Activated CD4-positive, CD25-positive, alpha-beta regulatory T cell treated with anti-CD3 and anti-CD28 coated beads, Interleukin-2, amount 50 U/mL, for 72 hours (primary cell): Measurements from ENCODE around the gene TAOK1.
A peak's percentile ranks its signal among the peaks of the same experiment; 100 is the strongest.
"Not testable (repeated sequence)": the region's sequence is repeated elsewhere in the genome, so short reads cannot be mapped to it uniquely, and the experiment has no call there.

ENCODE experiments used
- DNase-seq: peaks from one replicate; pipeline ENCODE4 v3.0.0; 2021

Gene TAOK1

DNA sequence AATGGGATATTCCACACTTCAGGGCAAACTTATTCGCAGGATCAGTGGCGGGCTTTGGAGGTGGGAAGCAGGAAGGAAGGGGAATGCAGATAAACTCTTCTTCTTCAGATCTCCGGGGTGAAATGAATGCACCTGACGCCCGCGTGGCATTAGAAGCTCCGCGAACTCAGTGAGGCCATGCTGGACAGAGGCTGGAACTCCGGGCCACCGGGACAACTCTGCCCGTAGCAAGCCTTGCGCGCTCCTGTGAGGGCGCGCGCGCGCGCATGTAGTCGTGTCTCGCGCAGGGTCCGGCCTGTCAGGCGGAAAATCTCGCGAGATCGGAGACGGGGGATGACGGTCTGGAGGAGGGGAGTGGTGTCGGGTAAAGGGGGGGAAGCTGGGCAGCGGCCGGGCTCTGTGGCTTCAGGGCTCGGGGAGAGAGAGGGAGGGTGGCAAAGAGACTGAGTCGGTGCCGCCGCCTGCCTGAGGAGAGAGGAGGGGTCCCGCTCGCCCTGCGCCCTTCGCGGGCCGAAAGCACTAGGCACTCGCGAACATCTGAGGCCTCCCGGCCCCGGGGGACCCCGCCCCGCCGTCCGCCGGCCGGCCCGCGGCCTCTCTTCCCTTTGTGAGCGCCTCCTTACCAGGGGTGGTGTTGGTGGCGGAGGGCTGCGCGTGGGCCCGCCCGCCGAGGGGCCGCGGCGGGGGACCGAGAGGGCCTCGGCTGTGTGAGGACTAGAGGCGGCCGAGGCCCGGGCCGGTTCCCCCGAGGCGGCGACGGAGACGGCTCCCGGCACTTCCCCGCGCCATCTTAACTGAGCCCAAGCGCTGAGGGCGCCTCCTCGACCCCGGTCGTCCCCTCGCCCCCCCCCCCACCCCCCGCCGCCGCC, at the start of gene TAOK1:
TAOK1 (plus strand) TSS at position 382 of the 869 bp plus-strand sequence. CDS start 61,186 bp downstream, outside the sequence.
- DNase-seq = peak; percentile 99

GRCh38 chr17:29341726-29342125, 48.4 kb upstream of the TAOK1 start:
- no peak for DNase-seq

GRCh38 chr17:29342158-29342765, 47.9 kb upstream of the TAOK1 start:
- DNase-seq = no peak

- DNase-seq = no peak
Observed at GRCh38 chr17:29344201-29344856, 45.8 kb upstream of the TAOK1 start.

- no peak for DNase-seq
Observed at GRCh38 chr17:29345066-29345465, 45.1 kb upstream of the TAOK1 start.

DNA sequence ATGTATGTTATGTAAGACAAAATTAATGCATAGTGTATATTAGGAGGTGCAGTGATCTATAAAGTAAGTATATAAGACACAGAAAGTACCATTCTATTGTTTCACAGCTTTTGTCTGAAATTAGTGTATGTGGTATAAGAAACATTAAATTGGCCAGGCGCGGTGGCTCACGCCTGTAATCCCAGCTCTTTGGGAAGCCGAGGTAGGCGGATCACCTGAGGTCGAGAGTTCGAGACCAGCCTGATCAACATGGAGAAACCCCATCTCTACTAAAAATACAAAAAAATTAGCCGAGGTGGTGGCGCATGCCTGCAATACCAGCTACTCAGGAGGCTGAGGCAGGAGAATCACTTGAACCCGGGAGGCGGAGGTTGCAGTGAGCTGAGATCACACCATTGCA, 44.7 kb upstream of the TAOK1 start:
- DNase-seq = not testable (repeated sequence)

- no peak for DNase-seq
Observed at GRCh38 chr17:29346462-29346861, 43.7 kb upstream of the TAOK1 start.

DNA sequence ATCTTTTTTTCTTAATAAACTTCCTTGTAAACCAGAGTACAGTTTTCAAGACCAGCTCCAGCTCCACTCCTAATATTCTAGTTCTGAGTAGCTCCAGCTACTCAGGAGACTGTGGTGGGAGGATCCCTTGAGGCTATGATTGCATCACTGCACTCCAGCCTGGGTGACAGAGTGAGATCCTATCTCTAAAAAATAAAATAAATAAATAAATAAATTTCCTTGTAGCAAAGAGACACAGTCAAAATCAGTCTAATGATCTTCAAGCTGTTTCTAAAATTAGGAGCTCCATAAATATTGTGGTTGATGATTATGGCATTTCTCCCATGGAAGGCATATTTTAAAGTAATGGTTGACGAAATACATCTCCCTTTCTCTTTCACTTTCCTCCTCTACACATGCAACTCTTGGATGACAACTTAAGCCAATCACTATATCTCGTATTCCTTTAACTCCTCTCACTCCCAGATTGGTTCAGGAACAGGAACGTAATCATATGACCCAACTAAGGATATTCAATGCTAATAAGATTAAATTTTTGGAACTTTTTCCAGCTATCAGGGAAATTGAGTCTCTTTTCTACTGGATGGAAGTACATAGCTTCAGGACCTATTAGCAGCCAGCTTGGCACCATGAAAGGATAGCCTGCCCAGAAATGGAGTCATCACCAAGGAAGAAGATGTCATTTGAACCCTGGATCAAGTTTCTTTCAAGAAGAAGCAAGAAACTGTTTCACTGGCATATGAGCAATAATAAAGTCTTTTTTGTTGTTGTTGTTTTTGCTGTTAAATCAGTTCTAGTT, 42.1 kb upstream of the TAOK1 start:
- no peak for DNase-seq

DNA sequence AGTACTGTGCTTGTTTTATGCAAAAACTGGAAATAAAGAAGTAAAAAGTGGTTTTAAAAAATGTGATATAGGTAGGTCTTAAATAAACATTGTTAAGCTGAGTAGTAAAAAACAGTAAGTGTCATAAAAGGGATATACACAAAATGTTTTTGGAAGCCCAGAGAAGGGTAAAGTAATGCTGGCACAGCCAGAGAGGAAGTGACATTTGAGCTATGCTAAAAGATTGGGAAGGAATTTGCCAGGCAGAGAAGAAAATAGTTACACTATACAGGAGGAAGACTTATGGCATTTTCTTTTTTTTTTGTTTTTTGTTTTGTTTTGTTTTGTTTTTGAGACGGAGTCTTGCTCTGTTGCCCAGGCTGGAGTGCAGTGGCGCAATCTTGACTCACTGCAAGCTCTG, 40.8 kb upstream of the TAOK1 start:
- no peak for DNase-seq

GRCh38 chr17:29352146-29352545, 38.0 kb upstream of the TAOK1 start:
- no peak for DNase-seq

- no peak for DNase-seq
Observed at GRCh38 chr17:29357232-29357631, 32.9 kb upstream of the TAOK1 start.

- DNase-seq = no peak
Observed at GRCh38 chr17:29357821-29358232, 32.3 kb upstream of the TAOK1 start.

DNA sequence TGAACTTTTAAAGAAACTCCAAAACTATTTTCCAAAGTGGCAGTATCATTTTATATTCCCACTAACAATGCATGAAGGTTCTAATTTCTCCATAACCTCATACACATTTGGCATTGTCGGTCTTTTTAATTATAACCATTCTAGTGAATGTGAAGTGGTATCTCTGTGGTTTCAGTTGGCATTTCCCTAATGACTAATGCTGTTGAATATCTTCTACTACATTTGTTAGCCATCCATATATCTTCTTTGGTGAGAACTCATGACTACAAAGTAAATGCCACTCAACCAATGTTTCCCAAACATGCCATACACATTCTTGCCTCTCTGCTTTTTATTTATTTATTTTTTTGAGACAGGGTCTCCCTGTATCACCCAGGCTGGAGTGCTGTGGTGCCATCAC, 31.7 kb upstream of the TAOK1 start:
- DNase-seq = no peak

GRCh38 chr17:29359777-29360176, 30.4 kb upstream of the TAOK1 start:
- DNase-seq = no peak

DNA sequence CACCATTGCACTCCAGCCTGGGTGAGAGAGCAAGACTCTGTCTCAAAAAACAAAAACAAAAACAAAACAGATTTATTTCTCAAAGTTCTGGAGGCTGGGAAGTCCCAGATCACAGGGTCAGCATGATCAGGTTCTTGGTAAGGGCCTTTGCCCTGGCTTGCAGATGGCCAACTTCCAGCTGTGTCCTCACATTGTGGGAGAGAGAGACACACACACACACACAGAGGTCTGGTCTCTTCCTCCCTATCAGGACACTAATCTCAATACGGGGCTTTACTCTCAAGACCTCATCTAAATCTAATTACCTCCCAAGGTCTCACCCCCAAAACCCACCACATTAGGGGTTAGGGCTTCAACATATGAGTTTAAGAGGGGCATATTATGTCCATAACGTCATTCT, 26.4 kb upstream of the TAOK1 start:
- DNase-seq = no peak

DNA sequence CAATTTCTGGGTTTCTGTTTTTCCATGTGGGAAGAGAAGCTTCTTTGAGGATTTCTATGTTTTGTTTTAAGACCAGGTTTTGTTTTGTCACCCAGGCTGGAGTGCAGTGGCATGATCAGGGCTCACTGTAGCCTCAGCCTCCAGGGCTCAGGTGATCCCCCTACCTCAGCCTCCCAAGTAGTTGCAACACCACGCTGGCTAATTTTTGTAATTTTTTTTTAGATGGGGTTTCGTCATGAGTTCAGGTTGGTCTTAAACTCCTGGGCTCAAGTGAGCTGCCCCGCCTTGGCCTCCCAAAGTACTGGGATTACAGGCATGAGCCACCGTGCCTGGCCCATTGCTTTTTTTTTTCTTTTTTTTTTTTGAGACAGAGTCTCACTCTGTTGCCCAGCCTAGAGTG, 25.5 kb upstream of the TAOK1 start:
- DNase-seq = no peak

DNA sequence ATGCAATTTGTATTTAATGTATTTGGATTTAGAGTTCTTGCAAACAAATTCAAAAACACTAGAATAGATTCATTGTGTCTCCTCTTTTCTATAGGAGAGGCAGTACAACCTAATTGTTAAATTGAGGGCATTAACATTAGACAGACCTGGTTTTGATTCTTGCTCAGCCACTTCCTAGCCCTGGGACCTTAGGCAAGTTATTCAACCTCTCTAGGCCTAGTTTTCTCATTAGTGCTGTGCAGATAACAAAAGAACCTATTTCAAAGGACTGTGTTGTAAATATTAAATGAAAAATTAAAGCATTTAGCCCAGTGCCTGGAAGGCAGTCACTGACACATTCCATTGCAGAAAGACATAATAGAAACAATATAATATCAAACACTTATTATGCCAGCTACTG, 22.0 kb upstream of the TAOK1 start:
- DNase-seq = no peak

DNA sequence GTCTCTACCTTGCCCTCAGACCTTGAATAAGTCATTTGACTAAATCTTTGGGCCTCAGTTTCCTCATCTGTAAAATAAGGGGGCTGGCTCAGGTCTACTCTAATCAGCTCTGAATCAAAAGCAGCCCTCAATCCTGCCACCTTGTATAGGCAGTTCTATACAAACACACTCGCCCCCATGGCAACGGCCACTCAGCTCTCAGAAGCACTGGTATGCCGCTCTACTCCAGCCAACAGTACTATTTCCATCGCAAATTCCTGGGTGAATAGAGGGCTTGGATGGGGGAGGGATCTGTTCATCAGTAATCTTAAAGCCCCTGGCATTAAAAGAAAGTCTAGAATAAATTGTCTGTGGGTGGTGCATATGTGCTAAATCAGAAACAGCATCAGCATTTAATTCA, 21.2 kb upstream of the TAOK1 start:
- no peak for DNase-seq

- peak; percentile 31 for DNase-seq
Observed at GRCh38 chr17:29369831-29370735, 20.1 kb upstream of the TAOK1 start.

DNA sequence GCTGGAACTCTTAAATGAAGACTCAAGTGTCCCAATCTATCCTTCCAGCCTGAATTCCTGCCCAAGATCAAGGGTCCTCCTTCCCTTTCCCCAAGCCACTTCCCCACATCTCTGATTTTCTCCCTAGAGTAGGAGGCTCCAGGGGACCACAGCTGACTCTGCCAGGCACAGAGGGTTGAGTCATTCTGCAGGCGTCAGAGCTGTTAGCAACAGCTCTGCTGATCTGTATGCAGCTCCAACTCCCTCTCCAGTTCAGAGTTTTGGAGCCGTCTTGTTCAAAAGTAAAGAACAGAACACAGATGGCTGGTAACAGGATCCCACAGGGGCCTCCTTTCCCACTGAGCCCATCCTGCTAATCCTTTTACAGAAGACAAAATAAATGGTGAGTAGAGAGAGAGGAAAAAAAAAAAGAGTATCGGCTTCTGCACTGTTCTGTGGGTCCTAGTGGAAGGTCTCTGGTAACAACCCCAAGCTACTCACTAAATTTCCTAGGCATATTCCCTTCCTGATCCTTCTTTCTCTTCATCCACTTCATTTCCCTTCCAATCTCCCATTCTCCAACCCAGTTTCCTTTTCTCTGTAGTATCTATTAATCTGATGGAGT, 13.4 kb upstream of the TAOK1 start:
- no peak for DNase-seq

- DNase-seq = no peak
Observed at GRCh38 chr17:29378500-29378899, 11.7 kb upstream of the TAOK1 start.
